HG03045 (cell line): Measurements from ENCODE around the gene ZBTB20.

Experiments
- ATAC-seq: cut with Tn5 transposase; IDR thresholded peaks from one replicate; pipeline ENCODE4 v1.9.1; 2021; ENCODE audit warnings: mild to moderate bottlenecking, moderate library complexity; ENCODE audit not compliant: unreplicated experiment

The ZBTB20 gene

GRCh38 chr3:114725966-114726365, 421.1 kb downstream of the ZBTB20 start:
- ATAC-seq = no peak

GRCh38 chr3:114722530-114722929, 424.6 kb downstream of the ZBTB20 start:
- ATAC-seq = no peak

- no peak for ATAC-seq
Measured at GRCh38 chr3:114721864-114722263, 425.2 kb downstream of the ZBTB20 start.

- no peak for ATAC-seq
Measured at GRCh38 chr3:114721209-114721608, 425.9 kb downstream of the ZBTB20 start.

GRCh38 chr3:114718898-114719210, 428.2 kb downstream of the ZBTB20 start:
- ATAC-seq = no peak

GRCh38 chr3:114718071-114718897, 428.8 kb downstream of the ZBTB20 start:
- ATAC-seq = no peak

- ATAC-seq = no peak
Measured at GRCh38 chr3:114716916-114717315, 430.2 kb downstream of the ZBTB20 start.

- ATAC-seq = no peak
Measured at GRCh38 chr3:114716126-114716525, 431.0 kb downstream of the ZBTB20 start.

GRCh38 chr3:114714957-114715460, 432.1 kb downstream of the ZBTB20 start:
- ATAC-seq = no peak

- ATAC-seq = no peak
Measured at GRCh38 chr3:114714237-114714636, 432.9 kb downstream of the ZBTB20 start.

- no peak for ATAC-seq
Measured at GRCh38 chr3:114712728-114713492, 434.2 kb downstream of the ZBTB20 start.

- no peak for ATAC-seq
Measured at GRCh38 chr3:114711321-114711886, 435.7 kb downstream of the ZBTB20 start.

GRCh38 chr3:114709102-114709501, 438.0 kb downstream of the ZBTB20 start:
- ATAC-seq = no peak

GRCh38 chr3:114707252-114707860, 439.7 kb downstream of the ZBTB20 start:
- ATAC-seq = no peak

- no peak for ATAC-seq
Measured at GRCh38 chr3:114706591-114707232, 440.4 kb downstream of the ZBTB20 start.

- no peak for ATAC-seq
Measured at GRCh38 chr3:114700637-114701234, 446.4 kb downstream of the ZBTB20 start.

- ATAC-seq = no peak
Measured at GRCh38 chr3:114698146-114699105, 448.7 kb downstream of the ZBTB20 start.

- ATAC-seq = no peak
Measured at GRCh38 chr3:114697401-114697800, 449.7 kb downstream of the ZBTB20 start.

- no peak for ATAC-seq
Measured at GRCh38 chr3:114694251-114694650, 452.8 kb downstream of the ZBTB20 start.
